PC-3 (cell line): ENCODE data around the gene MYH6. TPM values are rescaled to one million over a fixed set of nuclear protein-coding genes. Genes with fewer than 3 reads are reported as not detected.

Experiments
- ATAC-seq: fragments of 200-7000 bp; cut with Tn5 transposase; 2 replicates; pipeline ENCODE4 v1.9.1; 2020; ENCODE audit warnings: mild to moderate bottlenecking, moderate library complexity
- BruUV-seq: library from RNA; stranded (reverse); fragments of 400-500 nt; replicated peaks from 2 replicates; lab custom pipeline; 2021; lab: Mats Ljungman, UMichigan
- CTCF ChIA-PET: fragments of 300-600 bp; sonication (Branson Sonifier 250); formaldehyde crosslinking; loops from one replicate; lab custom pipeline; 2022; ENCODE audit warnings: antibody characterized with exemption; lab: Charles Lee
- POLR2A ChIA-PET: fragments of 300-600 bp; sonication (Branson Sonifier 250); formaldehyde crosslinking; loops from one replicate; lab custom pipeline; 2022; ENCODE audit warnings: antibody characterized with exemption; ENCODE audit not compliant: unreplicated experiment; lab: Charles Lee
- DNase-seq: peaks from one replicate; pipeline ENCODE4 v3.0.0-alpha.2; 2015
- H2AFZ ChIP-seq: fragments of 300-600 bp; sonication (generic); 2 replicates; pipeline ENCODE4 v1.6.0; 2016; ENCODE audit warnings: antibody characterized with exemption, low read length
- H3F3A ChIP-seq: fragments of 300-600 bp; sonication (generic); one replicate; pipeline ENCODE4 v1.6.0; 2017; ENCODE audit warnings: antibody characterized with exemption, low read length, control low read depth, mild to moderate bottlenecking; ENCODE audit not compliant: unreplicated experiment
- H3K27ac ChIP-seq: fragments of 300-600 bp; sonication (generic); 2 replicates; pipeline ENCODE4 v1.5.1; 2016; ENCODE audit warnings: mild to moderate bottlenecking, low read length
- H3K27me3 ChIP-seq: fragments of 300-600 bp; sonication (generic); 2 replicates; pipeline ENCODE4 v1.6.1; 2016; ENCODE audit warnings: low read length, mixed read lengths
- H3K36me3 ChIP-seq: fragments of 300-600 bp; sonication (generic); 2 replicates; pipeline ENCODE4 v1.6.1; 2016; ENCODE audit warnings: low read depth, mixed run types, low read length, mixed read lengths
- H3K4me1 ChIP-seq: fragments of 300-600 bp; sonication (generic); 2 replicates; pipeline ENCODE4 v1.5.1; 2016; ENCODE audit warnings: low read length; ENCODE audit not compliant: insufficient read depth
- H3K4me2 ChIP-seq: fragments of 300-600 bp; sonication (generic); 2 replicates; pipeline ENCODE4 v1.6.0; 2016; ENCODE audit warnings: low read length
- H3K4me3 ChIP-seq: fragments of 300-600 bp; sonication (generic); 2 replicates; pipeline ENCODE4 v1.5.1; 2016; ENCODE audit warnings: mild to moderate bottlenecking, low read length, mixed read lengths
- H3K79me2 ChIP-seq: fragments of 300-600 bp; sonication (generic); 2 replicates; pipeline ENCODE4 v1.6.1; 2017; ENCODE audit warnings: low read length, mixed read lengths
- H3K9ac ChIP-seq: fragments of 300-600 bp; sonication (generic); 2 replicates; pipeline ENCODE4 v1.6.0; 2016; ENCODE audit warnings: mild to moderate bottlenecking, low read length
- H3K9me2 ChIP-seq: fragments of 300-600 bp; sonication (generic); replicated peaks from 2 replicates; pipeline ENCODE4 v1.6.1; 2016; ENCODE audit warnings: mixed run types, low read length, mixed read lengths
- H3K9me3 ChIP-seq: fragments of 300-600 bp; sonication (generic); 2 replicates; pipeline ENCODE4 v1.6.1; 2016; ENCODE audit warnings: low read length, mixed read lengths
- H4K20me1 ChIP-seq: fragments of 300-600 bp; sonication (generic); 2 replicates; pipeline ENCODE4 v1.6.1; 2016; ENCODE audit warnings: low read length, mixed read lengths
- CTCF ChIP-seq: fragments of 300-600 bp; sonication (generic); conservative IDR thresholded peaks from 2 replicates; pipeline ENCODE4 v1.5.1; 2017; ENCODE audit warnings: antibody characterized with exemption, low read depth, mild to moderate bottlenecking, low read length
- EZH2 ChIP-seq: fragments of 300-600 bp; sonication (generic); IDR thresholded peaks from one replicate; pipeline ENCODE4 v1.6.1; 2017; ENCODE audit warnings: antibody characterized with exemption, mild to moderate bottlenecking, low read length; ENCODE audit not compliant: unreplicated experiment
- EZH2phosphoT487 ChIP-seq: fragments of 300-600 bp; sonication (generic); IDR thresholded peaks from 2 replicates; pipeline ENCODE4 v1.6.1; 2018; ENCODE audit warnings: mild to moderate bottlenecking, antibody characterized with exemption, low read length, borderline replicate concordance
- intact Hi-C: fragments of 100-400 bp; cut with micrococcal nuclease; formaldehyde crosslinking; loops from 2 replicates; pipeline ENCODE4 v1.9.0; 2023
- total RNA-seq: library from RNA; depleted of rRNA; stranded (reverse); fragments of >200 nt; gene quantifications from 2 replicates; pipeline ENCODE4 v1.2.3, GENCODE V29; 2014

Gene MYH6
- total RNA-seq, 1 experiment from 2014 or later, result not detected

DNA sequence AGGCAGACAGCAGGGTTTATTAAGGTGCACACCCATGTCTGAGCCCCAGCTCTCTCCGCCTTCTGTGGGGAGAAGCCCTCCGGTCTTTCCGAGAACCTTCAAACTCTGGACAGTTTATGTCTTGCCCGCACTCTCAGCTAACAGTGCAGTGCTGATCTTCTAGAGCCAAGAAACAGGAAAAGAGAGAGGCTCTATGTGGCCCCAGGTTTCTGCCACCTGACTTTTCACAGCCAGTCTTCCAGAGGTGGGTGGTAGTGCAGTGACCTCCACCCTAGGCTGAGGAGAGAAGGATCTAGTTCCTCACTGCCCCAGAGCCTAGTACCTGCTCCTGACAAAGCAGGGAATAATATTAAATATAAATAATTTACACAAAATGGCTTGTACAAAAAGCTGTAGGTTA, 51.4 kb downstream of the MYH6 start:
- H2AFZ ChIP-seq, result no peak overlapping the region
- H3K4me3 ChIP-seq, result no peak overlapping the region
- no peak for TF ChIP-seq CTCF
- no peak for TF ChIP-seq EZH2phosphoT487
- no peak for TF ChIP-seq EZH2
- no peaks in the 10 kb centered on the region for H3K36me3 ChIP-seq
- H3K4me1 ChIP-seq, result no peaks in the 10 kb centered on the region
- H3K9me2 ChIP-seq, result no peaks in the 10 kb centered on the region
- no peak for ATAC-seq
- no peaks in the 10 kb centered on the region for H3K79me2 ChIP-seq
- H3K27me3 ChIP-seq, result peaks cover 49% of the 10 kb centered on the region
- no peaks in the 10 kb centered on the region for H3F3A ChIP-seq
- ChIA-PET CTCF (no interaction called here), POLR2A (no interaction called here)
- H4K20me1 ChIP-seq, result no peaks in the 10 kb centered on the region
- H3K9ac ChIP-seq, result no peak overlapping the region
- H3K4me2 ChIP-seq, result no peak overlapping the region
- DNase-seq, result no peak
- H3K27ac ChIP-seq, result no peak overlapping the region
- no TSS peak for BruUV-seq
- intact Hi-C loops, result no loop called here
- no peaks in the 10 kb centered on the region for H3K9me3 ChIP-seq

DNA sequence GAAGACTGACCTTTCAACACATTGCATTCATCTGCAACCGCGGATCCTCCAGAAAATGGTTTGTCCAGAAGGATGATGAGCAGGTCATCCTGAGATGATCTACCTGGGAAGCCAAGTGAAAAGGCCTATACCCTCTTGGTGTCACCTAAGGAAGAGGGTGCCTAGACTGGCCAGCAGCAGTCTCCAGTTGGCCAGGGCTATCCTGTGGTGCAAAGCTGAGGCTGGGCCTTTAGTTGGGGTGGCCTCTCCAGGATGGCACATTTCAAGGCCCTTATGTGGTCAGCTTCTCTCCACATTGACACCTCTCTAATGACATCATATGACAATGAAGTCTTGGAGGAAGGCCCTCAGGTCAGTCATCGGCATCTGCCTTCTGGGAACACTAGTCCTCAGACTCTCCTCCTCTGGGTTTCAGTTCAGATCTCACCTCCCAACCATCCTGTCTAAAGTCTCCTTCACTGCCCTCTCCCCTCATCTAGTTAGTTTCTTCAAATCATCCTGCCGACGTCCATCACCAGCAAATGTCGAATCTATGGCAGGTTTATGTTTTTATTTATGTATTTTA, 52.1 kb downstream of the MYH6 start:
- Histone ChIP-seq H3K36me3 (no peaks in the 10 kb centered on the region), H3K9me3 (no peaks in the 10 kb centered on the region), H3K4me2 (no peak overlapping the region), H3K27me3 (peaks cover 49% of the 10 kb centered on the region), H3K4me1 (no peaks in the 10 kb centered on the region), H3F3A (no peaks in the 10 kb centered on the region), H3K9ac (no peak overlapping the region), H3K79me2 (no peaks in the 10 kb centered on the region), H2AFZ (no peak overlapping the region), H3K27ac (no peak overlapping the region), H3K4me3 (no peak overlapping the region), H4K20me1 (no peaks in the 10 kb centered on the region), H3K9me2 (no peaks in the 10 kb centered on the region)
- no peak for TF ChIP-seq EZH2phosphoT487
- ATAC-seq (no peak), DNase-seq (no peak)
- CTCF ChIA-PET, result no interaction called here
- BruUV-seq, result no TSS peak
- intact Hi-C loops, result no loop called here
- POLR2A ChIA-PET, result no interaction called here

GRCh38 chr14:23354990-23355389, 53.1 kb downstream of the MYH6 start:
- H3F3A ChIP-seq, result no peaks in the 10 kb centered on the region
- TF ChIP-seq EZH2, result no peak
- TF ChIP-seq EZH2phosphoT487, result no peak
- TF ChIP-seq CTCF, result no peak
- no peaks in the 10 kb centered on the region for H3K79me2 ChIP-seq
- no peak overlapping the region for H3K27ac ChIP-seq
- no peaks in the 10 kb centered on the region for H3K36me3 ChIP-seq
- no peaks in the 10 kb centered on the region for H3K9me2 ChIP-seq
- ATAC-seq (no peak), DNase-seq (no peak)
- no peak overlapping the region for H3K4me2 ChIP-seq
- H3K4me1 ChIP-seq, result no peaks in the 10 kb centered on the region
- H3K9me3 ChIP-seq, result no peaks in the 10 kb centered on the region
- H3K9ac ChIP-seq, result no peak overlapping the region
- H3K4me3 ChIP-seq, result no peak overlapping the region
- no TSS peak for BruUV-seq
- POLR2A ChIA-PET, result no interaction called here
- peaks cover 49% of the 10 kb centered on the region for H3K27me3 ChIP-seq
- CTCF ChIA-PET, result no interaction called here
- H2AFZ ChIP-seq, result no peak overlapping the region
- H4K20me1 ChIP-seq, result no peaks in the 10 kb centered on the region
- intact Hi-C loops, result no loop called here
